IPS DF 6.9 (cell line): ENCODE data around the gene DDC.
"Not testable (repeated sequence)": the region's sequence is repeated elsewhere in the genome, so short reads cannot be mapped to it uniquely, and the experiment has no call there.

ENCODE experiments used
- DNase-seq: peaks from one replicate; pipeline ENCODE4 v3.0.0-alpha.2; 2013; ENCODE audit warnings: low read depth, low spot score
- H3K27ac ChIP-seq: one replicate; pipeline ENCODE4 v1.5.1; 2013; ENCODE audit warnings: low read length, control low read depth
- H3K27me3 ChIP-seq: 2 replicates; pipeline ENCODE4 v1.6.1; 2013; ENCODE audit warnings: mild to moderate bottlenecking, low read length; ENCODE audit not compliant: control insufficient read depth, insufficient read depth
- H3K36me3 ChIP-seq: 2 replicates; pipeline ENCODE4 v1.6.1; 2013; ENCODE audit warnings: low read length; ENCODE audit not compliant: control insufficient read depth, insufficient read depth
- H3K4me1 ChIP-seq: 2 replicates; pipeline ENCODE4 v1.6.1; 2013; ENCODE audit warnings: low read length; ENCODE audit not compliant: control insufficient read depth, insufficient read depth
- H3K4me3 ChIP-seq: 2 replicates; pipeline ENCODE4 v1.5.1; 2013; ENCODE audit warnings: mild to moderate bottlenecking, low read length
- H3K9me3 ChIP-seq: 2 replicates; pipeline ENCODE4 v1.6.1; 2013; ENCODE audit warnings: low read length, inconsistent platforms; ENCODE audit not compliant: control insufficient read depth, insufficient read depth
- WGBS: extraction: QIAGEN DNeasy Blood & Tissue Kit; methylation state at CpG from one replicate; pipeline ENCODE4 v1.1.7; 2013; ENCODE audit warnings: mixed read lengths, missing lambda C conversion rate; ENCODE audit not compliant: insufficient read length, insufficient coverage; 5-methylcytosine and 5-hydroxymethylcytosine counted together

Gene DDC

GRCh38 chr7:50576388-50576787 is 11.2 kb upstream of the DDC start:
- not testable (repeated sequence) for H3K27ac ChIP-seq, H3K9me3 ChIP-seq, DNase-seq, H3K4me3 ChIP-seq, H3K4me1 ChIP-seq, H3K36me3 ChIP-seq, H3K27me3 ChIP-seq
- WGBS: no CpG with 5 or more reads among the region's 6 CpGs

GRCh38 chr7:50567715-50568261 is 2.6 kb upstream of the DDC start:
- H3K4me1 ChIP-seq: no peaks in the 10 kb centered on the region
- H3K36me3 ChIP-seq: no peaks in the 10 kb centered on the region
- H3K9me3 ChIP-seq: no peaks in the 10 kb centered on the region
- no peak overlapping the region for H3K27ac ChIP-seq
- no peak for DNase-seq
- whole genome bisulfite sequencing: no CpG with 5 or more reads among the region's 6 CpGs
- no peak overlapping the region for H3K4me3 ChIP-seq
- no peaks in the 10 kb centered on the region for H3K27me3 ChIP-seq

GRCh38 chr7:50565977-50566376 is 772 bp upstream of the DDC start:
- WGBS: no CpG with 5 or more reads among the region's 5 CpGs
- no peaks in the 10 kb centered on the region for H3K9me3 ChIP-seq
- DNase-seq: no peak
- no peak overlapping the region for H3K27ac ChIP-seq
- H3K27me3 ChIP-seq: no peaks in the 10 kb centered on the region
- no peaks in the 10 kb centered on the region; the same call in 1 of the 2 replicates for H3K4me1 ChIP-seq
- no peak overlapping the region for H3K4me3 ChIP-seq
- H3K36me3 ChIP-seq: no peaks in the 10 kb centered on the region

- WGBS: no CpG with 5 or more reads among the region's 2 CpGs
- no peak overlapping the region for H3K27ac ChIP-seq
- H3K4me1 ChIP-seq: peaks cover 1% of the 10 kb centered on the region; the same call in 1 of the 2 replicates
- H3K36me3 ChIP-seq: no peaks in the 10 kb centered on the region
- no peaks in the 10 kb centered on the region for H3K9me3 ChIP-seq
- H3K27me3 ChIP-seq: no peaks in the 10 kb centered on the region
- H3K4me3 ChIP-seq: no peak overlapping the region
- DNase-seq: no peak
Observed at GRCh38 chr7:50565559-50565916, 333 bp upstream of the DDC start.

GRCh38 chr7:50564171-50564570 is 1.0 kb downstream of the DDC start:
- WGBS: no CpG with 5 or more reads among the region's 8 CpGs
- no peak overlapping the region for H3K4me3 ChIP-seq
- H3K9me3 ChIP-seq: no peaks in the 10 kb centered on the region
- peaks cover 1% of the 10 kb centered on the region; the same call in 1 of the 2 replicates for H3K4me1 ChIP-seq
- no peak overlapping the region for H3K27ac ChIP-seq
- H3K36me3 ChIP-seq: no peaks in the 10 kb centered on the region
- no peaks in the 10 kb centered on the region for H3K27me3 ChIP-seq
- no peak for DNase-seq

GRCh38 chr7:50562136-50562535 is 3.1 kb downstream of the DDC start:
- Histone ChIP-seq H3K9me3 (no peaks in the 10 kb centered on the region), H3K36me3 (no peaks in the 10 kb centered on the region), H3K4me1 (peaks cover 1% of the 10 kb centered on the region; the same call in 1 of the 2 replicates), H3K27ac (no peak overlapping the region), H3K4me3 (no peak overlapping the region), H3K27me3 (no peaks in the 10 kb centered on the region)
- no peak for DNase-seq
- WGBS: no CpG with 5 or more reads among the region's 5 CpGs

GRCh38 chr7:50560865-50561351 is 4.3 kb downstream of the DDC start:
- Histone ChIP-seq H3K4me3 (no peak overlapping the region), H3K4me1 (peaks cover 1% of the 10 kb centered on the region; the same call in 1 of the 2 replicates), H3K27ac (no peak overlapping the region), H3K9me3 (no peaks in the 10 kb centered on the region), H3K27me3 (no peaks in the 10 kb centered on the region), H3K36me3 (no peaks in the 10 kb centered on the region)
- no CpG with 5 or more reads among the region's 9 CpGs for WGBS
- DNase-seq: no peak

GRCh38 chr7:50559881-50560280 is 5.3 kb downstream of the DDC start:
- no peak overlapping the region for H3K27ac ChIP-seq
- DNase-seq: no peak
- no peaks in the 10 kb centered on the region for H3K27me3 ChIP-seq
- H3K4me3 ChIP-seq: no peak overlapping the region
- no peaks in the 10 kb centered on the region for H3K9me3 ChIP-seq
- WGBS: no CpG with 5 or more reads among the region's 7 CpGs
- H3K4me1 ChIP-seq: peaks cover 1% of the 10 kb centered on the region; the same call in 1 of the 2 replicates
- no peaks in the 10 kb centered on the region for H3K36me3 ChIP-seq

- Histone ChIP-seq H3K36me3 (no peaks in the 10 kb centered on the region), H3K27me3 (no peaks in the 10 kb centered on the region), H3K4me3 (no peak overlapping the region), H3K27ac (no peak overlapping the region), H3K9me3 (no peaks in the 10 kb centered on the region), H3K4me1 (peaks cover 1% of the 10 kb centered on the region; the same call in 1 of the 2 replicates)
- DNase-seq: no peak
- no CpG with 5 or more reads among the region's 5 CpGs for WGBS
Observed at GRCh38 chr7:50558294-50559053, 6.7 kb downstream of the DDC start.

- Histone ChIP-seq H3K27me3 (no peaks in the 10 kb centered on the region), H3K4me1 (peaks cover 1% of the 10 kb centered on the region; the same call in 1 of the 2 replicates), H3K36me3 (no peaks in the 10 kb centered on the region), H3K27ac (no peak overlapping the region), H3K9me3 (no peaks in the 10 kb centered on the region), H3K4me3 (no peak overlapping the region)
- DNase-seq: no peak
- no CpG with 5 or more reads among the region's 2 CpGs for WGBS
Observed at GRCh38 chr7:50557099-50557498, 8.1 kb downstream of the DDC start.
